Left ventricle myocardium inferior (tissue), 1 donor: ENCODE measurements around the gene CLSTN2. TPM values are rescaled to one million over a fixed set of nuclear protein-coding genes. Genes with fewer than 3 reads are reported as not detected.

ENCODE experiments used
- DNase-seq: peaks from one replicate; pipeline ENCODE4 v3.0.0-alpha.2; 2020
- H3K27ac ChIP-seq: fragments of 200-600 bp; replicated peaks from 2 replicates; pipeline ENCODE4 v1.8.0; 2021
- H3K27me3 ChIP-seq: fragments of 200-600 bp; 2 replicates; pipeline ENCODE4 v1.8.0; 2021; ENCODE audit warnings: low read depth
- H3K36me3 ChIP-seq: fragments of 200-600 bp; 2 replicates; pipeline ENCODE4 v1.8.0; 2021
- H3K4me1 ChIP-seq: fragments of 200-600 bp; 2 replicates; pipeline ENCODE4 v1.8.0; 2021
- H3K4me3 ChIP-seq: fragments of 200-600 bp; 2 replicates; pipeline ENCODE4 v1.8.0; 2021; ENCODE audit warnings: mild to moderate bottlenecking, moderate library complexity
- H3K9me3 ChIP-seq: fragments of 200-600 bp; replicated peaks from 2 replicates; pipeline ENCODE4 v1.8.0; 2021
- intact Hi-C: fragments of 100-400 bp; cut with micrococcal nuclease; formaldehyde crosslinking; loops from one replicate; pipeline ENCODE4 v1.11.0; 2022
- total RNA-seq: library from RNA; stranded (reverse); fragmentation: NEBNext Ultra II Directional; extraction: Animal tissue kit (Norgen Biotek cat#: 25700); gene quantifications from one replicate; pipeline ENCODE4 v1.2.1, GENCODE V29; 2021
- TF ChIP-seq, protein P1 (sequence below): fragments of 200-600 bp; IDR thresholded peaks from 2 replicates; pipeline ENCODE4 v1.8.0; 2021; ENCODE audit warnings: antibody characterized with exemption, mild to moderate bottlenecking, borderline replicate concordance
- donor health status: DM: no; HTN: yes; CAD: no; lungs with severe emphysema.

Gene CLSTN2
- total RNA-seq, 1 donor from 2014 or later: 7.0 TPM

DNA sequence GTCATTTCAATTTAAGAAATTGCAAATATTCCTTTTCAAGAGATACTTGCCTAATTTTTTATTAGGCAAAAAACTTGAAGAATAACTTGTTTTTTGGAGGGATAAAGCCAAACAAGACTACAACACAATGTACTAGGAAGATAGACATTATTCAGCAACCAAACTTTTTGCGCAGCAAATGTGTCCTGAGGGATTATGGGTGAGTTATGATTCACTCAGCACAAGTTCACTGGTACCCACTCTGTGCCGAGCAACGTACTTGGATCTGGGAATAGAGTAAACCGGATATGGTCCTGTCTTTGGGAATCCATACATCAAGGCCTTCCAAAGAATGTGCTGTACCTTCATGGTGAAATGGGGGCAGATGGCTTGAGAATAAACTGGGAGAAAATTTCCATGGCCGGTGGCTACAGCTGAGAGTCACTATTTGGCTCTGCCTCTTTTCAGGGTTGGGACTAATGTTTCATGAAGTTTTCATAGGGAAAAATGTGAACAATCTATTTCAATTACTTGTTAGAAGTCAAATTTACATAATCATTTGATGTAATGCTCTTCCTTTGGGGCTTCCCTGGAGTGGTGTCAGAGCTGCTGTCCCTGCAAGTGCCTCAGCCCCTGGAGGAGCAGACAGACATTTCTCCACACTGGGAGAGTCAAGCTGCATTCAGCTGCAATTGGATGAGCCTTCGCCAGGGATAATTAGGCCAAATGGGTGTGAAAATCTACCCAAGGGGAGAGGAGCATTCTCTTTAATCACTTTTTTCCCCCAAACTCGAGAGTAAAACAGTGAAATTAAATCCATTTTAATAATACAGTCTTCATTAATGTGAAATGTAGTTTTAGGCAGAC is 315.2 kb downstream of the CLSTN2 start:
- Histone ChIP-seq H3K27ac (peak overlapping the region; percentile 60), H3K27me3 (no peaks in the 10 kb centered on the region), H3K9me3 (no peaks in the 10 kb centered on the region), H3K4me3 (no peak overlapping the region), H3K4me1 (no peaks in the 10 kb centered on the region), H3K36me3 (no peaks in the 10 kb centered on the region)
- TF ChIP-seq, protein P1, sequence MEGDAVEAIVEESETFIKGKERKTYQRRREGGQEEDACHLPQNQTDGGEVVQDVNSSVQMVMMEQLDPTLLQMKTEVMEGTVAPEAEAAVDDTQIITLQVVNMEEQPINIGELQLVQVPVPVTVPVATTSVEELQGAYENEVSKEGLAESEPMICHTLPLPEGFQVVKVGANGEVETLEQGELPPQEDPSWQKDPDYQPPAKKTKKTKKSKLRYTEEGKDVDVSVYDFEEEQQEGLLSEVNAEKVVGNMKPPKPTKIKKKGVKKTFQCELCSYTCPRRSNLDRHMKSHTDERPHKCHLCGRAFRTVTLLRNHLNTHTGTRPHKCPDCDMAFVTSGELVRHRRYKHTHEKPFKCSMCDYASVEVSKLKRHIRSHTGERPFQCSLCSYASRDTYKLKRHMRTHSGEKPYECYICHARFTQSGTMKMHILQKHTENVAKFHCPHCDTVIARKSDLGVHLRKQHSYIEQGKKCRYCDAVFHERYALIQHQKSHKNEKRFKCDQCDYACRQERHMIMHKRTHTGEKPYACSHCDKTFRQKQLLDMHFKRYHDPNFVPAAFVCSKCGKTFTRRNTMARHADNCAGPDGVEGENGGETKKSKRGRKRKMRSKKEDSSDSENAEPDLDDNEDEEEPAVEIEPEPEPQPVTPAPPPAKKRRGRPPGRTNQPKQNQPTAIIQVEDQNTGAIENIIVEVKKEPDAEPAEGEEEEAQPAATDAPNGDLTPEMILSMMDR: no peak
- peak; percentile 29 for DNase-seq
- intact Hi-C loops: no loop called here

DNA sequence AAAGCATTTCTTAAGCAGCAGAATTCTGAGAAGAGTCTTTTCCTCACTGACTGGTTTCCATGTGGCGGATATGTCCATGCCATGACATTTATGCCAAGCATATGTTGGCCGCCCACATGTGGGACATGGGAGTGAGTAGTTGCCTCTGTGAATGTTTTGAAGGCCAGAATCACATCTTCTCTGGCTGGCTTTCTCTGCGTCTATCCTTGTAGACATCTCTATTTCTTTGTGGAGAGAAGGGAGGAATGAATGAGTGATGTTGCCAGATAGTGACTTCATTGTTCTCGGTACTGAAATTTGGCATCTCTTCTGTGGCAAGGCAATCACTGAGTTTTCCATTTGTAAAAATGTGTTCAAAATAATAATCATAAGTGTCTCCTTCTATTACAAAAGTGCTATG is 316.0 kb downstream of the CLSTN2 start:
- H3K9me3 ChIP-seq: no peaks in the 10 kb centered on the region
- intact Hi-C loops: no loop called here
- H3K36me3 ChIP-seq: no peaks in the 10 kb centered on the region
- no peaks in the 10 kb centered on the region for H3K27me3 ChIP-seq
- TF ChIP-seq, protein P1: no peak
- H3K4me3 ChIP-seq: no peak overlapping the region
- peak overlapping the region; percentile 60 for H3K27ac ChIP-seq
- H3K4me1 ChIP-seq: no peaks in the 10 kb centered on the region
- no peak for DNase-seq

DNA sequence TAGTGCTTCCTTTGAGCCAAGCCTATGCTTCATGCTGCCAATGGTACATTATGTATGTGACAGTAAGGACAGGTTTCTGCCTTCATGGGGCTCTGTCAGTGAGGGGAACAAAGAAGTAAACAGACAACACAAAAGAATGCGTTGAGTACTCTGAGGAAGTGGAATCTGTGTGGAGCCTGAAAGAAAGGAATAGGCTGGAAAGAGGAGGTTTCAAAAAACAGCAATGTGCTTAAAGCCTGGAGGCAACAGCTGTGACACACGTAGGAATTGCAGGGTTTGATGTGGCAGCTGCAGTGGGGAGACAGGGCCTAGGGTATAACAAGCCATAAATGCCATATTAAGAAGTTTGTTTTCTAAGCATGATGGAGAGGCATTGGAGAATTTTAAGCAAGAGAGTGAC is 316.7 kb downstream of the CLSTN2 start:
- TF ChIP-seq, protein P1: no peak
- DNase-seq: no peak
- Histone ChIP-seq H3K4me3 (no peak overlapping the region), H3K9me3 (no peaks in the 10 kb centered on the region), H3K36me3 (no peaks in the 10 kb centered on the region), H3K4me1 (no peaks in the 10 kb centered on the region), H3K27ac (peak overlapping the region; percentile 60), H3K27me3 (no peaks in the 10 kb centered on the region)
- intact Hi-C loops: no loop called here

DNA sequence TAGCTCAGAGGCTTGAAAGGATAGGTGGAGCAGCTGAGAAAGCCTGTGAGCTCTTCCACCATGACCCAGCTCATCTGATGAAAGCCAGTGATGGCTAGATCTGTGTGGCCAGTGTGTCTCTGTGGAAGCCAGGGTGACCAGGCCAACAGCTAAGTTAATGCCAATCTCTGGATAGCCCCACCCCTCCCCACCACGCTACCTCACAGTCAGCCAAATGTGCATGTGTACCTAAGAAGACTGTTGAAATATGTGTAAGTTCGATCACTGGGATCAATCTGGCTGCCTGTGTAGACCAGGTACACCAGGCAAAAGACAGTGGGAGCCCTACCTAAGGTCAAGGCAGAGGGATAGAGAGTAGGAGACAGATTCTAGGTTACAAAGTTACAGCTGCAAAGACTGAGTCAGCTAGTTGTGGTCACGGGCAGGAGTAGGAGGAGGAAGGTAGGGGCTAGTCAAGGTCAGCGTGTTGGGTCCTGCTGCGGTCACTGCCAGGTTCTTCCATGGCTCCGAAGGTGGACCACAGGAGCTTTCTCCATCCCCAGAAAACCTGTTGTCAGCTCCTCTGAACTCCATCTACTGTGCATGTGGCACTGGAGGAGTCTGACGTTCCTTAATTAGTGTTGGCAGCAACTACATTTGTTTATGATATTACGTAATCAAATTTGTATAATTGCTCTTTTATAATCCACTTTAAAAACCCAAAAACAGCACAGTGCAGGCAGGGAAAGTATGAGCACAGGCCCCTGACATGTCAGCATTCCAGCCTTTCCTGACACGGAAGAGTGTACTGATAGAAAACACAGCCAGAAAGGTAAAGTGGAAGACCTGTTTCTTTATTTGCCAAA is 318.0 kb downstream of the CLSTN2 start:
- Histone ChIP-seq H3K4me3 (no peak overlapping the region), H3K27ac (no peak overlapping the region), H3K9me3 (no peaks in the 10 kb centered on the region), H3K36me3 (no peaks in the 10 kb centered on the region), H3K27me3 (no peaks in the 10 kb centered on the region), H3K4me1 (no peaks in the 10 kb centered on the region)
- intact Hi-C loops: no loop called here
- TF ChIP-seq, protein P1: no peak
- DNase-seq: no peak

DNA sequence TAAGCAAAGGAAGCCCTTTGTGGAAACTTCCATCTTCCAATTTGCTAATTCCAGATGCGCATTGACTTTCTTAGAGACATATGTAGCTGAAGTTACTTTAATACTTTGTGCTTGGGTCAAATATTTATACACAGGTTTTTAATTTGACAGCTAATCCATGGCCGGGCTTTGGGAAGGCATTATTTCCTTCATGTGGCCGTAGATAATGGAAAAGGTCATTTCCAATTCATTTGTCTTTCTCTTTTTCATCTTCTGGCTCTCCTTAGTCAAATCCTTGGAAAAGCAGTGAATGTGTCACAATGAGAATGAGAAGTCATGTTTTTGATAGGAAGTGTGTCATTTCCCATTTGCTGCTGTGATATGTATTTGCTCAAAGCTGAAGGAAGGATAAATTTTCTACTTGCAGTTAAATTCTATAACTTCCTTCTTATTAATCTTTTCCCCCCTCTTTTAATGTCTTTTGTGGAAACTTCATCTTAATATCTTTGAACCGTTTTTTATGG is 323.3 kb downstream of the CLSTN2 start:
- intact Hi-C loops: no loop called here
- H3K9me3 ChIP-seq: no peaks in the 10 kb centered on the region
- peaks cover 5% of the 10 kb centered on the region for H3K27me3 ChIP-seq
- H3K27ac ChIP-seq: no peak overlapping the region
- DNase-seq: no peak
- TF ChIP-seq, protein P1: no peak
- no peak overlapping the region for H3K4me3 ChIP-seq
- no peaks in the 10 kb centered on the region for H3K36me3 ChIP-seq
- H3K4me1 ChIP-seq: no peaks in the 10 kb centered on the region
